ENCODE results near the gene GEN1. TPM values are rescaled to one million over a fixed set of nuclear protein-coding genes. Genes with fewer than 3 reads are reported as not detected.

Gene GEN1
- total and polyA plus RNA-seq, 10 of the 15 experiments (the other 5 are each of a cell fraction or from before 2014, with no cell fraction given), result 6.0 to 49.6 (median 36.0) TPM

DNA sequence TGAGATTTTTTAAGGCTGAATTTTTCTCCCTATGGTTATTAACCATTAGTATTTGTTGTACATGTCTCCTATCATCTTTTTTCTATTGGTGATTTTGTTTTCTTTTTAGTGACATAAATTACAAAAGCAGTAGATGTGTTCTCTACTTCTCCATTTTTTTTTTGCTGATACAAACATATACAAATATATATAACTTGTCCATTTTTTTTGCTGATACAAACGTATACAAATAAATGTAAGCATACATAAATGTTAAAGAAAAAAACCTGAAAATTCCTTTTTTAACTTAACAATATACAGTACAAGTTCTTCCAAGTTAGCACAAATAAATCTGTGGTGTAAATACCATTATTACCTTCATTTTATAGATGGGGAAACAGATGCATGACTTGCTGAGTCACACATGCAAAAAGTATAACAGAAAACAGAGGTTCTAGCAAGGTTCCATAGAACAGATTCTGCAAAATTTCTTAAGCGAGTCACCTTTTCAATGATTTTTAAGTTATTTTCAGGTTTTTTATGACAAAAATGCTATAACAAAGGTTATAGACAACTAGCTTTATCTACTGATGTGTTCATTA, 64.4 kb downstream of the GEN1 start (continued):
- TF ChIP-seq, protein P1, sequence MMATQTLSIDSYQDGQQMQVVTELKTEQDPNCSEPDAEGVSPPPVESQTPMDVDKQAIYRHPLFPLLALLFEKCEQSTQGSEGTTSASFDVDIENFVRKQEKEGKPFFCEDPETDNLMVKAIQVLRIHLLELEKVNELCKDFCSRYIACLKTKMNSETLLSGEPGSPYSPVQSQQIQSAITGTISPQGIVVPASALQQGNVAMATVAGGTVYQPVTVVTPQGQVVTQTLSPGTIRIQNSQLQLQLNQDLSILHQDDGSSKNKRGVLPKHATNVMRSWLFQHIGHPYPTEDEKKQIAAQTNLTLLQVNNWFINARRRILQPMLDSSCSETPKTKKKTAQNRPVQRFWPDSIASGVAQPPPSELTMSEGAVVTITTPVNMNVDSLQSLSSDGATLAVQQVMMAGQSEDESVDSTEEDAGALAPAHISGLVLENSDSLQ (IDR thresholded peaks at IDR 0.05), result no peak
- TF ChIP-seq, protein P2, sequence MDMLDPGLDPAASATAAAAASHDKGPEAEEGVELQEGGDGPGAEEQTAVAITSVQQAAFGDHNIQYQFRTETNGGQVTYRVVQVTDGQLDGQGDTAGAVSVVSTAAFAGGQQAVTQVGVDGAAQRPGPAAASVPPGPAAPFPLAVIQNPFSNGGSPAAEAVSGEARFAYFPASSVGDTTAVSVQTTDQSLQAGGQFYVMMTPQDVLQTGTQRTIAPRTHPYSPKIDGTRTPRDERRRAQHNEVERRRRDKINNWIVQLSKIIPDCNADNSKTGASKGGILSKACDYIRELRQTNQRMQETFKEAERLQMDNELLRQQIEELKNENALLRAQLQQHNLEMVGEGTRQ (IDR thresholded peaks at IDR 0.05; ENCODE audit: borderline replicate concordance, low read depth, low read length), result no peak
- TF ChIP-seq CEBPB (IDR thresholded peaks at IDR 0.05; ENCODE audit: borderline replicate concordance in 1 of 2, low read depth in 2 of 2, low read length in 2 of 2) (no peak), ZBED1 (IDR thresholded peaks at IDR 0.05; ENCODE audit: borderline replicate concordance) (no peak), ZNF622 (IDR thresholded peaks at IDR 0.05) (no peak), TAF1 (IDR thresholded peaks at IDR 0.05; ENCODE audit: borderline replicate concordance, low read depth, low read length) (no peak), MTA3 (IDR thresholded peaks at IDR 0.05; ENCODE audit: borderline replicate concordance, low read length) (no peak), GATAD2B (conservative IDR thresholded peaks at IDR 0.05; ENCODE audit: low read depth) (no peak)
- TF ChIP-seq, protein P3, sequence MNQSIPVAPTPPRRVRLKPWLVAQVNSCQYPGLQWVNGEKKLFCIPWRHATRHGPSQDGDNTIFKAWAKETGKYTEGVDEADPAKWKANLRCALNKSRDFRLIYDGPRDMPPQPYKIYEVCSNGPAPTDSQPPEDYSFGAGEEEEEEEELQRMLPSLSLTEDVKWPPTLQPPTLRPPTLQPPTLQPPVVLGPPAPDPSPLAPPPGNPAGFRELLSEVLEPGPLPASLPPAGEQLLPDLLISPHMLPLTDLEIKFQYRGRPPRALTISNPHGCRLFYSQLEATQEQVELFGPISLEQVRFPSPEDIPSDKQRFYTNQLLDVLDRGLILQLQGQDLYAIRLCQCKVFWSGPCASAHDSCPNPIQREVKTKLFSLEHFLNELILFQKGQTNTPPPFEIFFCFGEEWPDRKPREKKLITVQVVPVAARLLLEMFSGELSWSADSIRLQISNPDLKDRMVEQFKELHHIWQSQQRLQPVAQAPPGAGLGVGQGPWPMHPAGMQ (IDR thresholded peaks at IDR 0.05; ENCODE audit: borderline replicate concordance), result no peak
